Keratinocyte (primary cell): ENCODE measurements around the gene TXNDC2. TPM values are rescaled to one million over a fixed set of nuclear protein-coding genes. Genes with fewer than 3 reads are reported as not detected.
"Not testable (repeated sequence)": the region's sequence is repeated elsewhere in the genome, so short reads cannot be mapped to it uniquely, and the experiment has no call there.

Experiments used
- DNase-seq: peaks from one replicate; pipeline ENCODE4 v3.0.0-alpha.2; 2011; ENCODE audit warnings: low read depth, missing footprints, low spot score
- FAIRE-seq: peaks from 2 replicates; lab custom pipeline; 2011; peaks lifted over from hg19 to GRCh38; lab: Jason Lieb, UNC
- H2AFZ ChIP-seq: 2 replicates; pipeline ENCODE4 v1.6.0; 2012; ENCODE audit warnings: low read length, control low read depth, inconsistent platforms; ENCODE audit not compliant: control insufficient read depth
- H3K27ac ChIP-seq: 2 replicates; pipeline ENCODE4 v1.5.1; 2011; ENCODE audit warnings: low read length; ENCODE audit not compliant: control insufficient read depth, insufficient read depth
- H3K27me3 ChIP-seq: 3 replicates; pipeline ENCODE4 v1.6.0; 2011; ENCODE audit warnings: low read length; ENCODE audit not compliant: control insufficient read depth, insufficient read depth; ENCODE audit errors: extremely low read depth
- H3K36me3 ChIP-seq, 2 experiments: 2 replicates in 1 of 2; 3 replicates in 1 of 2; pipeline ENCODE4 v1.5.1; 2011; ENCODE audit warnings: low read length in 2 of 2, mild to moderate bottlenecking in 1 of 2; ENCODE audit not compliant: control insufficient read depth in 2 of 2, insufficient read depth in 2 of 2; ENCODE audit errors: extremely low read depth in 1 of 2
- H3K4me1 ChIP-seq: 3 replicates; pipeline ENCODE4 v1.5.1; 2011; ENCODE audit warnings: low read length; ENCODE audit not compliant: control insufficient read depth, insufficient read depth; ENCODE audit errors: extremely low read depth
- H3K4me2 ChIP-seq: 3 replicates; pipeline ENCODE4 v1.6.0; 2011; ENCODE audit warnings: low read depth, low read length; ENCODE audit not compliant: control insufficient read depth, insufficient read depth; ENCODE audit errors: extremely low read depth
- H3K4me3 ChIP-seq, 3 experiments: fragments of 200-600 bp in 1 of 3; sonication (generic) in 1 of 3; 2 replicates in 2 of 3; 3 replicates in 1 of 3; pipeline ENCODE4 v1.5.1; 2011 to 2016; ENCODE audit warnings: low read length in 3 of 3, mild to moderate bottlenecking in 3 of 3, control low read depth in 2 of 3, inconsistent platforms in 1 of 3, low read depth in 1 of 3, mixed read lengths in 1 of 3, mixed run types in 1 of 3, moderate library complexity in 1 of 3; ENCODE audit not compliant: control insufficient read depth in 2 of 3, insufficient read depth in 2 of 3; ENCODE audit errors: extremely low read depth in 1 of 3
- H3K79me2 ChIP-seq: 2 replicates; pipeline ENCODE4 v1.6.0; 2012; ENCODE audit warnings: low read length; ENCODE audit not compliant: control insufficient read depth, insufficient read depth
- H3K9ac ChIP-seq: 3 replicates; pipeline ENCODE4 v1.6.0; 2011; ENCODE audit warnings: low read length; ENCODE audit not compliant: control insufficient read depth, insufficient read depth; ENCODE audit errors: extremely low read depth
- H3K9me1 ChIP-seq: 3 replicates; pipeline ENCODE4 v1.6.0; 2011; ENCODE audit warnings: low read length; ENCODE audit not compliant: control insufficient read depth, insufficient read depth; ENCODE audit errors: extremely low read depth
- H3K9me3 ChIP-seq: 2 replicates; pipeline ENCODE4 v1.5.1; 2012; ENCODE audit warnings: low read depth, low read length; ENCODE audit not compliant: control insufficient read depth
- H4K20me1 ChIP-seq: 3 replicates; pipeline ENCODE4 v1.6.0; 2011; ENCODE audit warnings: low read length; ENCODE audit not compliant: control insufficient read depth, insufficient read depth; ENCODE audit errors: extremely low read depth
- CTCF ChIP-seq, 3 experiments: IDR thresholded peaks in 1 of 3; conservative IDR thresholded peaks in 1 of 3; optimal IDR thresholded peaks in 1 of 3; 2 replicates in 2 of 3; 3 replicates in 1 of 3; pipeline versions ENCODE3 to v1.5.1; 2011; ENCODE audit warnings: low read length in 3 of 3, mild to moderate bottlenecking in 3 of 3, moderate library complexity in 2 of 3, control low read depth in 1 of 3, inconsistent platforms in 1 of 3; ENCODE audit not compliant: insufficient read depth in 2 of 3; ENCODE audit errors: extremely low read depth in 1 of 3
- EZH2 ChIP-seq: IDR thresholded peaks from one replicate; pipeline ENCODE4 v1.6.1; 2012; ENCODE audit warnings: inconsistent platforms, mild to moderate bottlenecking, low read length, moderate library complexity
- dilution Hi-C: fragments of 300-500 bp; cut with MboI; formaldehyde crosslinking; loops from one replicate; pipeline ENCODE4 v1.7.0; 2020; ENCODE audit warnings: low sequenced_read_pairs; ENCODE audit not compliant: extremely low pct_ligation_motif_present
- polyA plus RNA-seq, 5 experiments: library from polyadenylated mRNA; depleted of rRNA in 3 of 5; stranded (reverse) in 3 of 5; stranded (forward) in 1 of 5; unstranded in 1 of 5; fragments of >200 nt; gene quantifications; 1 replicate in 1 of 5; 2 replicates in 3 of 5; 3 replicates in 1 of 5; pipeline versions ENCODE4 v1.2.1 to v1.2.3, GENCODE V29; 2011 to 2012; ENCODE audit warnings: missing spikeins in 2 of 5, low read depth in 1 of 5, low replicate concordance in 1 of 5

Gene TXNDC2
- polyA plus RNA-seq, 1 donor (not counting 4 experiments of a cell fraction or from before 2014, with no cell fraction given), result not detected

GRCh38 chr18:9901377-9901776 lies 15.6 kb downstream of the TXNDC2 start:
- no peaks in the 10 kb centered on the region for H3K36me3 ChIP-seq
- FAIRE-seq (no peak), DNase-seq (no peak)
- no peaks in the 10 kb centered on the region for H3K27me3 ChIP-seq
- no peak overlapping the region for H3K9ac ChIP-seq
- H3K4me3 ChIP-seq, result no peak overlapping the region
- dilution Hi-C loops, result no loop called here
- H3K27ac ChIP-seq, result no peak overlapping the region
- no peak for TF ChIP-seq EZH2
- TF ChIP-seq CTCF (optimal IDR thresholded peaks at IDR 0.05 in 1 of 3, IDR thresholded peaks at IDR 0.05 in 1 of 3, conservative IDR thresholded peaks at IDR 0.05 in 1 of 3; ENCODE audit: extremely low read depth in 1 of 3, insufficient read depth in 2 of 3, low read length in 3 of 3), result no peak
- peaks cover 6% of the 10 kb centered on the region for H3K4me1 ChIP-seq
- H4K20me1 ChIP-seq, result no peaks in the 10 kb centered on the region
- no peak overlapping the region for H2AFZ ChIP-seq
- no peaks in the 10 kb centered on the region for H3K9me1 ChIP-seq
- H3K9me3 ChIP-seq, result no peaks in the 10 kb centered on the region
- H3K4me2 ChIP-seq, result no peak overlapping the region
- H3K79me2 ChIP-seq, result no peaks in the 10 kb centered on the region

- H3K9me3 ChIP-seq, H3K27me3 ChIP-seq, H3K4me3 ChIP-seq, H3K27ac ChIP-seq, DNase-seq, FAIRE-seq, H3K9me1 ChIP-seq, H4K20me1 ChIP-seq, H3K36me3 ChIP-seq, H3K79me2 ChIP-seq, H2AFZ ChIP-seq, dilution Hi-C loops, H3K4me1 ChIP-seq, H3K9ac ChIP-seq, H3K4me2 ChIP-seq: not testable (repeated sequence)
Measured at GRCh38 chr18:9902264-9902663, 16.5 kb downstream of the TXNDC2 start.

GRCh38 chr18:9902832-9903231 lies 17.1 kb downstream of the TXNDC2 start:
- Histone ChIP-seq H4K20me1 (no peaks in the 10 kb centered on the region), H3K9ac (no peak overlapping the region), H3K27ac (no peak overlapping the region), H3K9me1 (no peaks in the 10 kb centered on the region), H3K4me3 (no peak overlapping the region), H3K4me2 (no peak overlapping the region), H3K79me2 (no peaks in the 10 kb centered on the region), H2AFZ (no peak overlapping the region), H3K36me3 (no peaks in the 10 kb centered on the region), H3K9me3 (no peaks in the 10 kb centered on the region), H3K27me3 (no peaks in the 10 kb centered on the region), H3K4me1 (peaks cover 6% of the 10 kb centered on the region)
- DNase-seq, result no peak
- FAIRE-seq, result no peak
- TF ChIP-seq EZH2 (no peak), CTCF (optimal IDR thresholded peaks at IDR 0.05 in 1 of 3, IDR thresholded peaks at IDR 0.05 in 1 of 3, conservative IDR thresholded peaks at IDR 0.05 in 1 of 3; ENCODE audit: extremely low read depth in 1 of 3, insufficient read depth in 2 of 3, low read length in 3 of 3) (no peak)
- dilution Hi-C loops, result no loop called here
